Stimulated activated CD4-positive, alpha-beta T cell treated with anti-CD3 and anti-CD28 coated beads, Interleukin-2, amount 100 ng/mL, for 48 hours (primary cell): ENCODE data around the gene EPN2.

Experiments
- DNase-seq, 2 donors: peaks; one replicate each; pipeline ENCODE4 v3.0.0-alpha.2; 2020

The EPN2 gene

GRCh38 chr17:19384723-19385391, 147.7 kb downstream of the EPN2 start:
- no peak for DNase-seq

GRCh38 chr17:19385521-19385983, 148.4 kb downstream of the EPN2 start:
- no peak for DNase-seq
